ENCODE results near the gene FMNL2. TPM values are rescaled to one million over a fixed set of nuclear protein-coding genes. Genes with fewer than 3 reads are reported as not detected.

Gene FMNL2
- total RNA-seq, 1 donor from 2014 or later, result 34.3 TPM

GRCh38 chr2:152496371-152496770 is 161.4 kb downstream of the FMNL2 start:
- Histone ChIP-seq H2AFZ (ENCODE audit: low read depth, low read length) (no peak overlapping the region), H3K9ac (ENCODE audit: low read length) (no peak overlapping the region), H3K27ac (ENCODE audit: low read depth, low read length) (no peak overlapping the region), H3K4me2 (ENCODE audit: low read length) (no peak overlapping the region), H3K9me3 (ENCODE audit: insufficient read depth, low read depth, low read length) (no peaks in the 10 kb centered on the region), H3K4me1 (ENCODE audit: insufficient read depth, low read length) (peaks cover 12% of the 10 kb centered on the region), H3K4me3 (ENCODE audit: insufficient read depth, low read depth, low read length) (no peak overlapping the region), H3K79me2 (ENCODE audit: insufficient read depth, low read length) (peaks cover 40% of the 10 kb centered on the region), H3K36me3 (ENCODE audit: insufficient read depth, low read length) (no peaks in the 10 kb centered on the region), H4K20me1 (ENCODE audit: insufficient read depth, low read length) (peaks cover 4% of the 10 kb centered on the region), H3K27me3 (ENCODE audit: insufficient read depth, low read length) (no peaks in the 10 kb centered on the region)
- Mint-ChIP-seq H3K4me3 (ENCODE audit: unreplicated experiment) (no peak overlapping the region), H3K9me3 (ENCODE audit: unreplicated experiment) (peaks cover 2% of the 10 kb centered on the region), H3K4me1 (ENCODE audit: low read depth, unreplicated experiment) (peaks cover 42% of the 10 kb centered on the region), H3K27ac (ENCODE audit: unreplicated experiment) (no peak overlapping the region), H3K27me3 (ENCODE audit: low read depth, unreplicated experiment) (no peaks in the 10 kb centered on the region), H3K36me3 (ENCODE audit: low read depth, unreplicated experiment) (no peaks in the 10 kb centered on the region)
- DNase-seq (ENCODE audit: low read depth) (no peak), FAIRE-seq (no peak)
- no peak for TF ChIP-seq EZH2 (IDR thresholded peaks at IDR 0.05; ENCODE audit: insufficient read depth, low read length)
- TF ChIP-seq, protein P1, sequence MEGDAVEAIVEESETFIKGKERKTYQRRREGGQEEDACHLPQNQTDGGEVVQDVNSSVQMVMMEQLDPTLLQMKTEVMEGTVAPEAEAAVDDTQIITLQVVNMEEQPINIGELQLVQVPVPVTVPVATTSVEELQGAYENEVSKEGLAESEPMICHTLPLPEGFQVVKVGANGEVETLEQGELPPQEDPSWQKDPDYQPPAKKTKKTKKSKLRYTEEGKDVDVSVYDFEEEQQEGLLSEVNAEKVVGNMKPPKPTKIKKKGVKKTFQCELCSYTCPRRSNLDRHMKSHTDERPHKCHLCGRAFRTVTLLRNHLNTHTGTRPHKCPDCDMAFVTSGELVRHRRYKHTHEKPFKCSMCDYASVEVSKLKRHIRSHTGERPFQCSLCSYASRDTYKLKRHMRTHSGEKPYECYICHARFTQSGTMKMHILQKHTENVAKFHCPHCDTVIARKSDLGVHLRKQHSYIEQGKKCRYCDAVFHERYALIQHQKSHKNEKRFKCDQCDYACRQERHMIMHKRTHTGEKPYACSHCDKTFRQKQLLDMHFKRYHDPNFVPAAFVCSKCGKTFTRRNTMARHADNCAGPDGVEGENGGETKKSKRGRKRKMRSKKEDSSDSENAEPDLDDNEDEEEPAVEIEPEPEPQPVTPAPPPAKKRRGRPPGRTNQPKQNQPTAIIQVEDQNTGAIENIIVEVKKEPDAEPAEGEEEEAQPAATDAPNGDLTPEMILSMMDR (IDR thresholded peaks at IDR 0.05; ENCODE audit: insufficient read depth, low read depth, low read length), result no peak

- Histone ChIP-seq H4K20me1 (ENCODE audit: insufficient read depth, low read length) (peaks cover 4% of the 10 kb centered on the region), H3K4me3 (ENCODE audit: insufficient read depth, low read depth, low read length) (no peak overlapping the region), H3K79me2 (ENCODE audit: insufficient read depth, low read length) (peaks cover 42% of the 10 kb centered on the region), H3K36me3 (ENCODE audit: insufficient read depth, low read length) (no peaks in the 10 kb centered on the region), H3K4me1 (ENCODE audit: insufficient read depth, low read length) (peaks cover 12% of the 10 kb centered on the region), H3K9me3 (ENCODE audit: insufficient read depth, low read depth, low read length) (no peaks in the 10 kb centered on the region), H3K27ac (ENCODE audit: low read depth, low read length) (no peak overlapping the region), H2AFZ (ENCODE audit: low read depth, low read length) (no peak overlapping the region), H3K27me3 (ENCODE audit: insufficient read depth, low read length) (no peaks in the 10 kb centered on the region), H3K4me2 (ENCODE audit: low read length) (peak overlapping the region; percentile 59), H3K9ac (ENCODE audit: low read length) (no peak overlapping the region)
- no peak overlapping the region for H3K4me3 Mint-ChIP-seq (ENCODE audit: unreplicated experiment)
- H3K36me3 Mint-ChIP-seq (ENCODE audit: low read depth, unreplicated experiment), result peaks cover under 1% of the 10 kb centered on the region
- peak; percentile 95 for DNase-seq (ENCODE audit: low read depth)
- TF ChIP-seq, protein P1 (IDR thresholded peaks at IDR 0.05; ENCODE audit: insufficient read depth, low read depth, low read length), result no peak
- TF ChIP-seq EZH2 (IDR thresholded peaks at IDR 0.05; ENCODE audit: insufficient read depth, low read length), result no peak
- H3K4me1 Mint-ChIP-seq (ENCODE audit: low read depth, unreplicated experiment), result peaks cover 42% of the 10 kb centered on the region
- no peaks in the 10 kb centered on the region for H3K27me3 Mint-ChIP-seq (ENCODE audit: low read depth, unreplicated experiment)
- H3K27ac Mint-ChIP-seq (ENCODE audit: unreplicated experiment), result peak overlapping the region; percentile 35
- no peak for FAIRE-seq
- H3K9me3 Mint-ChIP-seq (ENCODE audit: unreplicated experiment), result peaks cover 2% of the 10 kb centered on the region
Observed at GRCh38 chr2:152497481-152498052, 162.6 kb downstream of the FMNL2 start.

DNA sequence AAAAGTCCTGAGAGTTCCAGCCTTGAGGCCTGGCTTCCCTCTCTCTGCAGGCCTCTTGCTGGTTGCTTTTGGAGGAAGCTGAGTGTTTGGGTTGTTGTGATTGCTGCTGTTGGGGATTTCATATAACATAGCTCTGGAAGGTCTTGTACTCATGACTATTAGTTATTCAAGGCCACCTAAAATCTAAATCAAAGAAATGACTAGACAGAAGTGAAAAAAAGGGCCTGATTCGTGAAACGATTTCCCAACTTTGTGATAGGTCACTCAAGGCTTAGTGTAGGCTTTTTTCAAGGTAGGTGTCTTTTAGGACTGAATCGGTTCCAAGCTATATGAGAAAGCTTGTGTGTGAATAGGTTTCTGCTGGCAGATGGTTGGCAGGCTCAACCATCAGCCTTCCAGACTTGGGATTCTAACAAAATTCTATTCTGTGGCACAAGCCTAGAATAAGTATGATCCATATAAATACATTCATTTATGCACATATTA is 164.4 kb downstream of the FMNL2 start:
- Histone ChIP-seq H3K36me3 (ENCODE audit: insufficient read depth, low read length) (no peaks in the 10 kb centered on the region), H3K9me3 (ENCODE audit: insufficient read depth, low read depth, low read length) (no peaks in the 10 kb centered on the region), H4K20me1 (ENCODE audit: insufficient read depth, low read length) (peaks cover 4% of the 10 kb centered on the region), H3K4me1 (ENCODE audit: insufficient read depth, low read length) (peaks cover 14% of the 10 kb centered on the region), H3K4me2 (ENCODE audit: low read length) (no peak overlapping the region), H3K27ac (ENCODE audit: low read depth, low read length) (no peak overlapping the region), H3K79me2 (ENCODE audit: insufficient read depth, low read length) (peaks cover 42% of the 10 kb centered on the region), H3K9ac (ENCODE audit: low read length) (no peak overlapping the region), H3K4me3 (ENCODE audit: insufficient read depth, low read depth, low read length) (no peak overlapping the region), H2AFZ (ENCODE audit: low read depth, low read length) (no peak overlapping the region), H3K27me3 (ENCODE audit: insufficient read depth, low read length) (no peaks in the 10 kb centered on the region)
- DNase-seq (ENCODE audit: low read depth), result no peak
- Mint-ChIP-seq H3K27me3 (ENCODE audit: low read depth, unreplicated experiment) (no peaks in the 10 kb centered on the region), H3K36me3 (ENCODE audit: low read depth, unreplicated experiment) (peaks cover 4% of the 10 kb centered on the region), H3K4me1 (ENCODE audit: low read depth, unreplicated experiment) (peaks cover 45% of the 10 kb centered on the region), H3K4me3 (ENCODE audit: unreplicated experiment) (no peak overlapping the region), H3K9me3 (ENCODE audit: unreplicated experiment) (peaks cover 2% of the 10 kb centered on the region), H3K27ac (ENCODE audit: unreplicated experiment) (peak overlapping the region; percentile 75)
- FAIRE-seq, result no peak
- TF ChIP-seq EZH2 (IDR thresholded peaks at IDR 0.05; ENCODE audit: insufficient read depth, low read length), result no peak
- TF ChIP-seq, protein P1 (IDR thresholded peaks at IDR 0.05; ENCODE audit: insufficient read depth, low read depth, low read length), result no peak

Measured in astrocyte (in vitro differentiated cells and primary cell).